Endothelial cell of coronary artery (primary cell): Measurements from ENCODE around the gene MTRF1L. TPM values are rescaled to one million over a fixed set of nuclear protein-coding genes. Genes with fewer than 3 reads are reported as not detected.

Experiments
- total RNA-seq: library from RNA; depleted of rRNA; stranded (reverse); fragments of >200 nt; gene quantifications from 2 replicates; pipeline ENCODE4 v1.2.3, GENCODE V29; 2014

MTRF1L gene, protein sequence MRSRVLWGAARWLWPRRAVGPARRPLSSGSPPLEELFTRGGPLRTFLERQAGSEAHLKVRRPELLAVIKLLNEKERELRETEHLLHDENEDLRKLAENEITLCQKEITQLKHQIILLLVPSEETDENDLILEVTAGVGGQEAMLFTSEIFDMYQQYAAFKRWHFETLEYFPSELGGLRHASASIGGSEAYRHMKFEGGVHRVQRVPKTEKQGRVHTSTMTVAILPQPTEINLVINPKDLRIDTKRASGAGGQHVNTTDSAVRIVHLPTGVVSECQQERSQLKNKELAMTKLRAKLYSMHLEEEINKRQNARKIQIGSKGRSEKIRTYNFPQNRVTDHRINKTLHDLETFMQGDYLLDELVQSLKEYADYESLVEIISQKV
- total RNA-seq = 20.1 and 21.7 TPM in 2 replicates

DNA sequence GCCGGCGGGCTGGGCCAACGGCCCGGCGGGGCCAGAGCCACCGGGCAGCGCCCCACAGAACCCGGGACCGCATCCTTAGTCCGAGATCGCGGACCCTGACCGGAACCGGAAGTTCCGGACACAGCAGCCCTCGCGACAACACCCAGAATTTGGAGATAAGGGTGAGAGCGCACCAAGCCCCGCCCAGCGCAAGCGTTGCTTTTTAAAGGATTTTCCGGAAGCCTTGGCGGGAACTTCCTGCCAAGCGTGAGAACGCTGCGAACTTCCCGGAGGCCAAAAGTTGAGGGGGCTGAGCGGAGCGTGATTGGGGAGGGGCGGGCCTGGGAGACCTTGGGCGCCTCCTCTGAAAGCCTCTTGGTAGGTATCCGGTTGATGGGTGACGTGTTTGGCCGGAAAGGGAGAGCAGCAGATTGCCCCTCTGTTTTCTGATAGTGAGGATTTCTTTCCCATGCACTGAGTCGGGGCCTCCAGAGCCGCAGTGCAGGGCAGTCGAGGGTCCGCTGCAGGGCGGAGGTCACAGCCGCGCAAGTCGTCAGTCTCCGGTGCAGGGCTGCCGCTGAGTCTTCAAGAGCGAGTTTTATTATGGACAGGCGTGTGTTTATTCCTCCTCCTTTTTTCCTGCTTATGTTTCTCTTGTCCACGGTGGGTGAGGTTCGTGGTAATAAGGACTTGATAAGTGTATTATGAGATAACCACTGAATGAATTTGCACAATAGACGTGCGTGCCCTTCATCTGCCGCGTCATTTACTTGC, at the start of gene MTRF1L:
TSS of gene MTRF1L (minus strand) at position 97 of the 753 bp plus-strand sequence. CDS start at position 73, 24 bp downstream.

DNA sequence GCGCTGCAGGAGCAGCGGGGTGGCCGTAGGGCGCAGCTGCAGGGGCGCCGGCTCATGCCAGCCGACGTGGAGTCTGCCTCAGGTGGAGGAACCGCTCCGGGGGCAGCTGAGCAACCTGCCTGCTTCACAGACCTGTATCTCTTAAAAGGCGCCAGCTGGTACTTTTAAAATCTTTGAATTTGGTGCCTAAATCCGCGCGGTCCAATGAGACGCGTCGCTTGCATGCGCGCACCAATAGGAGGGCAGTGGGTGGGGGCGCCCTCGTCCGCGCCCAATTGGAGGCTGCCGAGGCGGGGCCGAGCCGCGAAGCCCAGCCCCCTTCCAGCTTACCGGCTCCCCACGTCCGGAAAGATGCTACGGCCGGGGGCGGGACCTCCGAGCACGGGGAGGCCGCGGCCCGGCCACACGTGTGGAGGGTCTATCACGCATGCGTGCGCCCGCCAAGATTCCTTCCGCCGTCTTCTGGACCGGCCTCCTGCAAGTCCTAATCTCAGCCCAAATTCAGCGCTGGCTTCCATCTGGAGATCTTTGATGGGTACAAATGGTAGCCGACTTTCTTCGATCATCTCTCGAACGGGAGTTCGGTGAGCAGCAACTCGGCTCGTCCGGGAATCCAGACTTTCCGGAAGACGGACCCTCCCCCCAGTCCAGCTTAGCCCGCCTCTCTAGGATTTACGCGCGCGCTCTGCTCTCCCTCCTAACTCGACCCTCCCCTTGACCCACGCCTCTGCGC, 19.4 kb downstream of the MTRF1L start, which contains the start of gene FBXO5:
TSS of gene FBXO5 (minus strand) at position 138 of the 733 bp plus-strand sequence. CDS start at position 56, 82 bp downstream.

Other genes with a start within 250 kb of the MTRF1L start
- 6.9 and 11.8 TPM in 2 replicates for gene FBXO5, start 19.7 kb downstream of the MTRF1L start, total RNA-seq
- 2.5 and 3.3 TPM in 2 replicates for gene RGS17, start 128.6 kb upstream of the MTRF1L start, total RNA-seq